22Rv1 (cell line): ENCODE results near the gene TERT.

Source experiments
- CTCF ChIP-seq: fragments of 450-650 bp; IDR thresholded peaks from 2 replicates; pipeline ENCODE4 v1.5.1; 2017; ENCODE audit warnings: mild to moderate bottlenecking
- ZFX ChIP-seq: fragments of 450-650 bp; IDR thresholded peaks from 2 replicates; pipeline ENCODE4 v1.6.1; 2017; ENCODE audit warnings: antibody characterized with exemption, borderline replicate concordance

GRCh38 chr5:1314564-1314982 lies 19.7 kb upstream of the TERT start:
- no peak for TF ChIP-seq CTCF
- TF ChIP-seq ZFX, result no peak
